SK-N-SH (cell line): ENCODE measurements around the gene GARNL3. TPM values are rescaled to one million over a fixed set of nuclear protein-coding genes. Genes with fewer than 3 reads are reported as not detected.
A peak's percentile ranks its signal among the peaks of the same experiment; 100 is the strongest.

Experiments
- CTCF ChIA-PET: fragments of 300-600, 350-600 bp; formaldehyde crosslinking; extraction: SDS; loops from one replicate; lab custom pipeline; 2021; lab: Yijun Ruan, JAX
- POLR2A ChIA-PET: fragments of 350-600 bp; sonication (Branson Sonifier 250); formaldehyde crosslinking; extraction: SDS; loops from one replicate; lab custom pipeline; 2020; ENCODE audit warnings: antibody characterized with exemption, inconsistent platforms; lab: Yijun Ruan, JAX
- DNase-seq: peaks from one replicate; pipeline ENCODE4 v3.0.0; 2012
- H2AFZ ChIP-seq: fragments of 200-600 bp; sonication (generic); 2 replicates; pipeline ENCODE4 v1.8.1; 2016; ENCODE audit warnings: antibody characterized with exemption, mild to moderate bottlenecking, low read depth
- H3F3A ChIP-seq: fragments of 200-600 bp; sonication (generic); replicated peaks from 2 replicates; pipeline ENCODE3; 2016; ENCODE audit warnings: antibody characterized with exemption, mild to moderate bottlenecking; ENCODE audit not compliant: insufficient read depth
- H3K27ac ChIP-seq, 2 experiments: fragments of 200-500 bp in 1 of 2; fragments of 200-600 bp in 1 of 2; sonication (Bioruptor generic) in 1 of 2; sonication (generic), shearing (Covaris generic) in 1 of 2; 2 replicates each; pipeline versions ENCODE4 v1.5.1 to v1.6.1; 2014 to 2016; ENCODE audit warnings: low read depth in 2 of 2, inconsistent platforms in 1 of 2, low read length in 1 of 2, mild to moderate bottlenecking in 1 of 2, mixed read lengths in 1 of 2
- H3K27me3 ChIP-seq: fragments of 200-600 bp; sonication (generic), shearing (Covaris generic); 2 replicates; pipeline ENCODE4 v1.6.1; 2016; ENCODE audit warnings: mixed run types; ENCODE audit not compliant: insufficient read depth
- H3K36me3 ChIP-seq, 2 experiments: fragments of 200-500 bp in 1 of 2; fragments of 200-600 bp in 1 of 2; sonication (Bioruptor generic) in 1 of 2; sonication (generic) in 1 of 2; replicated peaks in 1 of 2; 2 replicates each; pipeline versions ENCODE3 to v1.5.1; 2014 to 2016; ENCODE audit warnings: low read length in 1 of 2, mild to moderate bottlenecking in 1 of 2; ENCODE audit not compliant: insufficient read depth in 2 of 2, control insufficient read depth in 1 of 2
- H3K4me1 ChIP-seq, 2 experiments: fragments of 200-500 bp in 1 of 2; fragments of 200-600 bp in 1 of 2; sonication (Bioruptor generic) in 1 of 2; sonication (generic), shearing (Covaris generic) in 1 of 2; 2 replicates each; pipeline versions ENCODE4 v1.5.1 to v1.6.1; 2014 to 2016; ENCODE audit warnings: low read depth in 1 of 2, low read length in 1 of 2, mixed run types in 1 of 2; ENCODE audit not compliant: insufficient read depth in 2 of 2, control insufficient read depth in 1 of 2
- H3K4me2 ChIP-seq: fragments of 200-600 bp; sonication (generic), shearing (Covaris generic); 2 replicates; pipeline ENCODE4 v1.6.1; 2017; ENCODE audit warnings: mixed run types
- H3K4me3 ChIP-seq, 2 experiments: fragments of 200-500 bp in 1 of 2; fragments of 200-600 bp in 1 of 2; sonication (Bioruptor generic) in 1 of 2; sonication (generic), shearing (Covaris generic) in 1 of 2; 2 replicates each; pipeline versions ENCODE4 v1.5.1 to v1.8.1; 2014 to 2016; ENCODE audit warnings: low read depth in 2 of 2, inconsistent platforms in 1 of 2, low read length in 1 of 2, mild to moderate bottlenecking in 1 of 2, mixed read lengths in 1 of 2, moderate library complexity in 1 of 2
- H3K79me2 ChIP-seq: fragments of 200-600 bp; sonication (generic); 2 replicates; pipeline ENCODE4 v1.8.1; 2017; ENCODE audit warnings: mild to moderate bottlenecking; ENCODE audit not compliant: insufficient read depth
- H3K9ac ChIP-seq: fragments of 200-600 bp; sonication (generic); 2 replicates; pipeline ENCODE4 v1.6.1; 2017; ENCODE audit warnings: mixed run types
- H3K9me2 ChIP-seq: fragments of 200-600 bp; sonication (generic); 2 replicates; pipeline ENCODE4 v1.6.1; 2017; ENCODE audit warnings: mixed run types
- H3K9me3 ChIP-seq: fragments of 200-600 bp; sonication (generic); 2 replicates; pipeline ENCODE4 v1.6.1; 2017; ENCODE audit warnings: mixed run types, mild to moderate bottlenecking, moderate library complexity
- H4K20me1 ChIP-seq: fragments of 200-600 bp; sonication (generic); 2 replicates; pipeline ENCODE4 v1.6.1; 2017; ENCODE audit warnings: mild to moderate bottlenecking, mixed run types; ENCODE audit not compliant: insufficient read depth
- POLR2AphosphoS5 ChIP-seq: IDR thresholded peaks from 2 replicates; pipeline ENCODE4 v1.6.1; 2012; ENCODE audit warnings: low read depth, low read length
- RAD21 ChIP-seq: IDR thresholded peaks from 2 replicates; pipeline ENCODE4 v1.6.1; 2012; ENCODE audit warnings: mild to moderate bottlenecking, low read length
- RCOR1 ChIP-seq: fragments of 150-350 bp; IDR thresholded peaks from 2 replicates; pipeline ENCODE4 v1.6.1; 2017; ENCODE audit warnings: antibody characterized with exemption, low read length
- RFX5 ChIP-seq: IDR thresholded peaks from 2 replicates; pipeline ENCODE4 v1.6.1; 2012; ENCODE audit warnings: mild to moderate bottlenecking, improper control_type of control experiment, low read length
- WGBS: methylation state at CpG from one replicate; pipeline ENCODE4 v1.1.6; 2017; ENCODE audit warnings: low lambda C conversion rate; 5-methylcytosine and 5-hydroxymethylcytosine counted together
- polyA plus RNA-seq, 3 experiments: library from polyadenylated mRNA; depleted of rRNA; stranded (reverse); fragments of >200 nt; gene quantifications; 2 replicates each; pipeline ENCODE4 v1.2.3, GENCODE V29; 2012
- TF ChIP-seq, protein P1 (sequence below): fragments of 200-600 bp; sonication (generic); IDR thresholded peaks from 2 replicates; pipeline ENCODE4 v1.6.1; 2017; ENCODE audit warnings: antibody characterized with exemption, mild to moderate bottlenecking, moderate library complexity
- TF ChIP-seq, protein P2 (sequence below): IDR thresholded peaks from 2 replicates; pipeline ENCODE4 v1.6.1; 2012; ENCODE audit warnings: mild to moderate bottlenecking, low read depth, low read length, moderate library complexity

Gene GARNL3
- polyA plus RNA-seq, 1 of the 3 experiments (the other 2 are of a cell fraction): 9.1 TPM

DNA sequence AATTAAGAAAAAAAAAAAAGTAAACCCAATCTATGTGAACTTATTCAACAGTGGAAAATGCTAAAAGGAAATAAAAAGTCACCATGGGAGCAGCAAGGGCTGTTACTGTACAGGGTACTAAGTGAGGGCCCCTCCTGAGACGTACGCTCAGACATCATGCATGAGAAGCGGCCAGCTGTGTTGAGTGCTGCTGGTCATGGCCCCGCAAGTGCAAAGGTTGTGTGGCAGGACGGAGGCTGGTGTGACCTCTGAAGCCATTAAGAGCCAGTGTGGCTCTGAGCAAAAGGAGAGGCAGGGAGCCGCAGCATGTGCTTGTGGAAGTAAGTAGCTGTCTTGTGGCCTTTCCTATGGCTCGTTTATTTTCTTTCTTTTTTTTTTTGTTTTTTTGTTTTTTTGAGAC is 156.5 kb downstream of the GARNL3 start:
- H3K9me3 ChIP-seq: no peaks in the 10 kb centered on the region

DNA sequence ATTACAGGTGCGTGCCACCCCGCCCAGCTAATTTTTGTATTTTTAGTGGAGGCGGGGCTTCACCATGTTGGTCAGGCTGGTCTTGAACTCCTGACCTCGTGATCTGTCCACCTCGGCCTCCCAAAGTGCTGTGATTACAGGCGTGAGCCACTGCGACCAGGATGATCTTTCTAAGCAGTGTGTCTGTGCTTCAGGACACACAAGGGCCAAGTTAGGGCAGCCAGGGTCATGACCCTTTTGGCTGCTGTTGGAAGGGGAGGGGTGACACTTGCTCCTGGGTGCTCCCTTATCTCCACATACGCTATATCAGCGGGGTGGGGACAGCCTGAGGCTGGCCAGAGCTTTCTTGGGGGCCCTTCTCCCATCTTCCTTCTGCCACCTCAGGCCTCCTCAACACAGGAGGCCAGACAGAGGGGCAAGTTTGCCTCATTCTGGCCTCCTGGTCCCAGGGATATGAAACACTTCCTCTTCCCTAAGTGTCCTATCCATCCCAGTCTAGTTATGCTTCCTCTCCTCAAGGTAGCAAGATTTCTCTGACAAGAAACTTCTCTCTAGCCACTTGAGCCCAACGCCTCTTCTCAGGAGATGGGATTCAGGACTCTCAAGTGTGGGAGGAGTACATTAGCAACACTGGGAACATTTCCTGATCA is 157.7 kb downstream of the GARNL3 start:
- H3F3A ChIP-seq: peaks cover 4% of the 10 kb centered on the region
- no peaks in the 10 kb centered on the region for H3K27me3 ChIP-seq
- H3K9me2 ChIP-seq: no peaks in the 10 kb centered on the region
- H4K20me1 ChIP-seq: peaks cover 10% of the 10 kb centered on the region; the same call in 1 of the 2 replicates
- H3K4me2 ChIP-seq: peak overlapping the region; percentile 91
- no peak overlapping the region for H2AFZ ChIP-seq
- no peak overlapping the region; the same call in 1 of the 2 replicates for H3K9ac ChIP-seq
- no peak for DNase-seq
- no peak for TF ChIP-seq POLR2AphosphoS5
- TF ChIP-seq, protein P1, sequence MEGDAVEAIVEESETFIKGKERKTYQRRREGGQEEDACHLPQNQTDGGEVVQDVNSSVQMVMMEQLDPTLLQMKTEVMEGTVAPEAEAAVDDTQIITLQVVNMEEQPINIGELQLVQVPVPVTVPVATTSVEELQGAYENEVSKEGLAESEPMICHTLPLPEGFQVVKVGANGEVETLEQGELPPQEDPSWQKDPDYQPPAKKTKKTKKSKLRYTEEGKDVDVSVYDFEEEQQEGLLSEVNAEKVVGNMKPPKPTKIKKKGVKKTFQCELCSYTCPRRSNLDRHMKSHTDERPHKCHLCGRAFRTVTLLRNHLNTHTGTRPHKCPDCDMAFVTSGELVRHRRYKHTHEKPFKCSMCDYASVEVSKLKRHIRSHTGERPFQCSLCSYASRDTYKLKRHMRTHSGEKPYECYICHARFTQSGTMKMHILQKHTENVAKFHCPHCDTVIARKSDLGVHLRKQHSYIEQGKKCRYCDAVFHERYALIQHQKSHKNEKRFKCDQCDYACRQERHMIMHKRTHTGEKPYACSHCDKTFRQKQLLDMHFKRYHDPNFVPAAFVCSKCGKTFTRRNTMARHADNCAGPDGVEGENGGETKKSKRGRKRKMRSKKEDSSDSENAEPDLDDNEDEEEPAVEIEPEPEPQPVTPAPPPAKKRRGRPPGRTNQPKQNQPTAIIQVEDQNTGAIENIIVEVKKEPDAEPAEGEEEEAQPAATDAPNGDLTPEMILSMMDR: no peak
- TF ChIP-seq RFX5: no peak
- TF ChIP-seq, all 33 proteins: peak for 0
- peaks cover 3 to 6% of the 10 kb centered on the region in 2 experiments for H3K36me3 ChIP-seq
- H3K27ac ChIP-seq: no peak overlapping the region; a peak in 1 of 4 replicates
- peak overlapping the region; percentile 90 to 97 for H3K4me3 ChIP-seq
- WGBS: 93% methylated on average over 10 of the region's 10 CpGs
- ChIA-PET CTCF (interaction anchor here (0.7 kb wide), 1 partner anchor 69 kb away, joined by 3 read pairs; no protein-coding TSS in a partner anchor), POLR2A (interaction anchor here (1.0 kb wide), 1 partner anchor 25 kb away, joined by 5 read pairs; no protein-coding TSS in a partner anchor)
- peaks cover 49% of the 10 kb centered on the region for H3K79me2 ChIP-seq
- no peaks in the 10 kb centered on the region for H3K9me3 ChIP-seq
- H3K4me1 ChIP-seq: peaks cover 7 to 19% of the 10 kb centered on the region in 2 experiments; a peak in 3 of 4 replicates

More for the DNA sequence above, 156.5 kb downstream of the GARNL3 start:
- Histone ChIP-seq H3K27ac (no peak overlapping the region), H3K4me2 (no peak overlapping the region), H3F3A (peaks cover 4% of the 10 kb centered on the region), H3K79me2 (peaks cover 37% of the 10 kb centered on the region), H3K27me3 (no peaks in the 10 kb centered on the region), H3K36me3 (no peaks in the 10 kb centered on the region), H4K20me1 (peaks cover 10% of the 10 kb centered on the region; the same call in 1 of the 2 replicates), H3K4me3 (no peak overlapping the region), H3K9ac (no peak overlapping the region), H3K9me2 (no peaks in the 10 kb centered on the region), H3K4me1 (peaks cover 7 to 25% of the 10 kb centered on the region in 2 experiments; a peak in 3 of 4 replicates), H2AFZ (no peak overlapping the region)
- ChIA-PET POLR2A (interaction anchor here (0.8 kb wide), 1 partner anchor 197 kb away, joined by 4 read pairs; no protein-coding TSS in a partner anchor), CTCF (no interaction called here)
- 84% methylated on average over 7 of the region's 7 CpGs for WGBS
- no peak for DNase-seq
- TF ChIP-seq RCOR1 (no peak), RAD21 (no peak)
- TF ChIP-seq, protein P2, sequence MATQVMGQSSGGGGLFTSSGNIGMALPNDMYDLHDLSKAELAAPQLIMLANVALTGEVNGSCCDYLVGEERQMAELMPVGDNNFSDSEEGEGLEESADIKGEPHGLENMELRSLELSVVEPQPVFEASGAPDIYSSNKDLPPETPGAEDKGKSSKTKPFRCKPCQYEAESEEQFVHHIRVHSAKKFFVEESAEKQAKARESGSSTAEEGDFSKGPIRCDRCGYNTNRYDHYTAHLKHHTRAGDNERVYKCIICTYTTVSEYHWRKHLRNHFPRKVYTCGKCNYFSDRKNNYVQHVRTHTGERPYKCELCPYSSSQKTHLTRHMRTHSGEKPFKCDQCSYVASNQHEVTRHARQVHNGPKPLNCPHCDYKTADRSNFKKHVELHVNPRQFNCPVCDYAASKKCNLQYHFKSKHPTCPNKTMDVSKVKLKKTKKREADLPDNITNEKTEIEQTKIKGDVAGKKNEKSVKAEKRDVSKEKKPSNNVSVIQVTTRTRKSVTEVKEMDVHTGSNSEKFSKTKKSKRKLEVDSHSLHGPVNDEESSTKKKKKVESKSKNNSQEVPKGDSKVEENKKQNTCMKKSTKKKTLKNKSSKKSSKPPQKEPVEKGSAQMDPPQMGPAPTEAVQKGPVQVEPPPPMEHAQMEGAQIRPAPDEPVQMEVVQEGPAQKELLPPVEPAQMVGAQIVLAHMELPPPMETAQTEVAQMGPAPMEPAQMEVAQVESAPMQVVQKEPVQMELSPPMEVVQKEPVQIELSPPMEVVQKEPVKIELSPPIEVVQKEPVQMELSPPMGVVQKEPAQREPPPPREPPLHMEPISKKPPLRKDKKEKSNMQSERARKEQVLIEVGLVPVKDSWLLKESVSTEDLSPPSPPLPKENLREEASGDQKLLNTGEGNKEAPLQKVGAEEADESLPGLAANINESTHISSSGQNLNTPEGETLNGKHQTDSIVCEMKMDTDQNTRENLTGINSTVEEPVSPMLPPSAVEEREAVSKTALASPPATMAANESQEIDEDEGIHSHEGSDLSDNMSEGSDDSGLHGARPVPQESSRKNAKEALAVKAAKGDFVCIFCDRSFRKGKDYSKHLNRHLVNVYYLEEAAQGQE: no peak
